Stimulated activated CD8-positive, alpha-beta memory T cell treated with anti-CD3 and anti-CD28 coated beads, Interleukin-12 subunit alpha, Interleukin-12 subunit beta, amount 100 ng/mL, for 24 hours (primary cell): Measurements from ENCODE around the gene ERRFI1.
"Not testable (repeated sequence)": the region's sequence is repeated elsewhere in the genome, so short reads cannot be mapped to it uniquely, and the experiment has no call there.

ENCODE experiments used
- DNase-seq: peaks from one replicate; pipeline ENCODE4 v3.0.0-alpha.2; 2020; ENCODE audit errors: extremely low read depth

The ERRFI1 gene

GRCh38 chr1:7967651-7968050 lies 58.5 kb downstream of the ERRFI1 start:
- no peak for DNase-seq

GRCh38 chr1:7967196-7967595 lies 58.9 kb downstream of the ERRFI1 start:
- no peak for DNase-seq

GRCh38 chr1:7964476-7964875 lies 61.6 kb downstream of the ERRFI1 start:
- DNase-seq: no peak

- DNase-seq: not testable (repeated sequence)
These were observed 62.3 kb downstream of the ERRFI1 start for GRCh38 chr1:7963841-7964240.

- DNase-seq: not testable (repeated sequence)
These were observed 62.8 kb downstream of the ERRFI1 start for GRCh38 chr1:7963378-7963730.

GRCh38 chr1:7962636-7963377 lies 63.3 kb downstream of the ERRFI1 start:
- no peak for DNase-seq

GRCh38 chr1:7962014-7962335 lies 64.1 kb downstream of the ERRFI1 start:
- DNase-seq: no peak
